ENCODE results near the gene ZBP1.

ZBP1 gene

DNA sequence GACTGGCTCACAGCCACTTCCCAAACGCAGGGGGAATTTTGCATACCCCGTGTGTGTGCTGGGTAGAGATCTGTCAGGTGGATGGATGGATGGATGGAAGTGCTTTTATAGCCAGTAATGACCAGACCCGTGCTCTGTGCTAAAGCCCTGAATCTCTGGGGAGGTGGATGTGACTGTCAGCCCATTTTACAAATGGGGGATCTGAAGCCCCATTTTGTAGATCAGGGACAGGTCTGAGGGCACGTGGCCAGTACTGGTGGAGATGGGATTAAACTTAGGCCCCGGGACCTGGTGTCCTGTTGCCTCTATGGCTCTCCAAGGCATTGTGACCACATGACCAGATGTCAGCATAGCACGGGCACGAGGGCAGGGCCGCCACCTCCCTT lies 38.2 kb upstream of the ZBP1 start:
- no peak for DNase-seq (ENCODE audit: low read depth)

DNA sequence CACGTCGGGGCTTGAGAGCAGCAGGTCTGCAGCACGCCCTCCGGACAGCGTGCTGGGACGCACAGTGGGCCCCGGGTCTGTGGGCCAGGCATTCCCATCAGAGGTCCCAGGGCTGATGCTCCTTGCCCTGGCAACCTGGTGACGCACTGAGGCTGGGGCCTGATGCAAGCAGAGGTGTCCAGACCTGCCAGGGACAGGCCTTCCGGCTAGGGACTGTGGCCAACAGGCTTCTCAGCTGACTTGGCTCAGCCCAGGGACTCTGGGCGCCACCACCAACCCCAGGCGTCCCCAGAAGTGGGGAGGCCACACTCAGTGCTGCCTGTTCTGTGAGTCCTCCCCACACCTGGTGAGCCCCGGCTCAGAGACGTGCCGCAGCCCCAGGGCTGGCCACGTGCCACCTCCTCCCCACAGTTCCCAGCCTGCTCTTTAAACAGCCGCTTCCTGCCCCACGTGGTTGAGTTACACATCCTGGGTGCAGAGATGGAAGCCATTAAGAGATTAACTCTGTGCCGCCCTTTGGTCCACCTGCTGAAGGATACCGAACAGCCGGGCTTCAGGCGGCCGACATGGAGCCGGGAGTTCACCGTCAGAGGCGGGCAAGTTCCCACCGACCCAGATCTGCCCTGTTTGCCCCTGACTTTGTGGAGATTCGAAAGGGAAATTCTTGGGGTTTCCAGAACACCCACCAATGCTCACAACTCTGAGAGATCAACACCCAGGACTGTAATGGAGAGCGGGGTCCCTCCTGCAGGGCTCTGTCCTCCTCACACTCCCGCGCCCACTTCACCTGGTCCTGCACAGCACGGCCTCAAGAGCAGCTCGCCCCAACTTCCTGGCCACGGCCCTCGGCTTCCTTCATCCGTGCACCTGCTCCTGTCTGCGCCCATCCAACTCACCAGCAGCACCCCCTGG lies 37.6 kb upstream of the ZBP1 start:
- peak; percentile 13 for DNase-seq (ENCODE audit: low read depth)

GRCh38 chr20:57656821-57657534 lies 36.8 kb upstream of the ZBP1 start:
- DNase-seq (ENCODE audit: low read depth) = no peak

GRCh38 chr20:57656252-57656820 lies 36.1 kb upstream of the ZBP1 start:
- no peak for DNase-seq (ENCODE audit: low read depth)

DNA sequence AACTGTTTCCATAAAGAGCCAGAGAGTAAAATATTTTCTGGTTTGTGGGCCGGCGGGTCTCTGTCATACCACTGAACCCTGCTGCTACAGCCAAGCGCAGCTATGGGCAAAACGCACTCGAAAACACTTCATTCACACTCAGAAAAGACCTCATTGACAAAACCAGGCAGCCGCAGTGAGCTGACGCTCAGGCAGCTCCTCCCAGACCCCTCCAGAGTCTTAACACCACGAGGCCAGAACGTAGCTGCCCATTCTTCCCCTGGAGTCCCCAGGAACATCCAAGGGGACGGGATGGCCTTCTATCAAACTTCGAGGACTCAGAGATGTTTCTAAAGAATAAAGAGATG lies 35.6 kb upstream of the ZBP1 start:
- DNase-seq (ENCODE audit: low read depth) = no peak

- no peak for DNase-seq (ENCODE audit: low read depth)
Measured at GRCh38 chr20:57654998-57655808, 35.0 kb upstream of the ZBP1 start.

- peak; percentile 40 for DNase-seq (ENCODE audit: low read depth)
Measured at GRCh38 chr20:57654363-57654997, 34.3 kb upstream of the ZBP1 start.

DNA sequence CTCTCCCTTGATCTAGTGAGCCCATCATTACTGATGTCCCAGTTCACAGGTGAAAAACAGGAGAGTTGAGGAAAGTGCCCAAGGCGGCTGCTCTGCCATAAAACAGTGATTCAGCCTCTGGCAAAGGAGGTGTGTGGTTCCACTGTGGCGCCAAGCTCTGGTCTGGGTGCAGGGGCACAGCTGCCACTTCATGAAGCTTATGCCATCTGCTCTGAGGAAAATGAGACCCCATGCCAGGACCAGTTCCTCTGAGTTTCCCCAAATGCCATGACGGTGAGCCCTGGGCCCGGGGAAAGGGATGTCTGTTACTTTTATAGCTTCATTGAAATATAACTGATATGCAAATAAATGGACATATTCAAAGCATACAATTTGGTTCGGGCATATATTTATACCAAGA lies 33.7 kb upstream of the ZBP1 start:
- no peak for DNase-seq (ENCODE audit: low read depth)

DNA sequence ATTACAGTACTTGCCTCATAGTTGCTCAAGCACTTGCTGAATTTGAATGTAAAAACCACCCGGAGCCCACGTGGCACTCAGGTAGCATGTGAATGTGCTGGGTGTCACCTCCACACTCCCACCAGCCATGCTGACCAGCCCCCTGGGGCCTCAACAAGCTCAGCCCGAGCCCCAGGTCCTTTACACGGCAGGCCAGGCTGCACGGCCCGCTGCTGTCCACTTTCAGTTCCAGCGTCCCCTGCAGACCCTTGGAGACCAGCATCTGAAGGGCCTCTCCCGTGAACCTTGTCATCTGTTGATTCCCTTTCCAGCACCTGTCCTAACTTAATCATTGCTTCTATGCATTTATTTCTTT lies 33.3 kb upstream of the ZBP1 start:
- no peak for DNase-seq (ENCODE audit: low read depth)

DNA sequence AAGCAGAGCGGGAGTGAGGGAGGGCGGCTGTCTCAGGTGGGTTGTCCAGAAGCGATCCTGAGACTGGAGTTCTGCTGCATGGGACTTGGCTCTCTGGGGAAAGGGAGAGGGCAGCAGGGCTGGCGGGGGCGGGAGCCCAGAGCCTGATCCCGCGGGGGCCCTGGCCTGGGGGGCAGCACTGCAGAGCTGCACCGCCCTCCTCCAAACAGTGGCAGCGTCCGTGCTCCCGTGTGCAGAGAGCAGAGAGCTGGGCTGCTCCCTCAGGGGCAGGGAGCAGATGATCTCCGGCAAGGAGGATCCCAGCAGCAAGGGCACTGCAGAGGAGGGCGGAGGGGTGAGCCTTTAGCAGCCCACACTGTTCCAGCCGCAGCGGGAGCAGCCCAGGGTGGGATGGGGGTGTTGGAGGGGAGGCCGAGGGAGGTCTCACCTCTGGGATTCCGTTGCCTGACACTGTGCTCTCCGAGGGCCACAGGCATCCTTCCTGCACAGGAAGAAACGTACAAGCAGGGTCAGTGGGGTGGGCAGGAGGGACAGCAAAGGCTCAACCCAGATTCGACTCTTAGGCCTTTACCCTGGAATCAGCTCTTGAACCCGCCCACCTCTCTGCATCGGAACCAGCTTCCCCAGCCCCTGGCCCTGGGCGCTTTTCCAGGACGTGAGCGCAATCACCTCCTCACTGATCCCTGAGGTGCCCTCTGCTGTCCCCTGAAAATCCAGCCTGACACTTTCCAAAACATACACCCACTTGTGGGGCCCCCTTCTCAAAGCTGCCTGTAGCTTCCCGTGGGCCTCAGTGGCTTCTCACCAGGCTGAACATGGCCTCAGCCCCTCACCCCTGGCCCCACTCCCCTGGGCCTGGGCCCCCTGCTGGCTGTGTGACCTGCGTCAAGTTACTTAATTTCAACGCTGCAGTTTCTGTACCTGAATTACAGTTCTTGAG lies 32.6 kb upstream of the ZBP1 start:
- DNase-seq (ENCODE audit: low read depth) = no peak

DNA sequence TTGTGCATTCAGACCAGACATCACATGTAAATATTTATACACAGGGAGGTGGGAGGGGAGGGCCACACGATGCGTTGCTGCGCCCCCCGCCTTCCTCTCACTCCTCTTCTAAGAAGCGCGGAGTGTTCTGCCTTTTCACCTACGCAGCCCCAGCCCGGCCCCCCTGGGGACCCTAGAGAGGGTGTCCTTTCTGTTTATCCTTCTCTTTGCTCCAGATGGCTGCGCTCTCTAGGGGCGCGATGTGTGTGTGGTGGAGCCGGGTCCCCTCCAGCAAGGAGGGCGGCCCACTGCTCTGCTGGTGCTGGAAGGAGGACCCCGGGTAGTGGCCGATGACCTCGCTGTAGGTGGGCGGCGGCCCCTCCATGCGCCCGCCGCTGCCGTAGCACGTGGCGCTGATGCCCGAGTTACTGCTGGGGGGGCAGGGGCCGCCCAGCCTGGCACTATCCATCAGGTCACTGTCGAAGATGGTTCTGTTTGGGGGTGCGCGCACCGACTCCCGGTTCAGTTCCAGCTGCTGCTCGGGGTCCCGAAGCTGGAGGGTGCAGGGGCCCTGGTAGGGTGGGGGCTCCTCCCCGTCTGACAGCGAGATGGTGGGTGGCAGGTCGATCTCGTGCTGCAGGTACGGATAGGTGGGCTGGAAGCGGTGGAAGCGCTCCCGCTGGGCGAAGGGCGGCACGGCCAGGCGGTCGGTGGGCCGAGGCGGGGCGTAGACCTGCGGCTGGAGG lies 31.8 kb upstream of the ZBP1 start:
- no peak for DNase-seq (ENCODE audit: low read depth)

- DNase-seq (ENCODE audit: low read depth) = no peak
Measured at GRCh38 chr20:57650756-57651483, 30.7 kb upstream of the ZBP1 start.

GRCh38 chr20:57650266-57650665 lies 30.0 kb upstream of the ZBP1 start:
- no peak for DNase-seq (ENCODE audit: low read depth)

GRCh38 chr20:57649617-57650015 lies 29.4 kb upstream of the ZBP1 start:
- DNase-seq (ENCODE audit: low read depth) = no peak

GRCh38 chr20:57648878-57649616 lies 28.8 kb upstream of the ZBP1 start:
- no peak for DNase-seq (ENCODE audit: low read depth)

DNA sequence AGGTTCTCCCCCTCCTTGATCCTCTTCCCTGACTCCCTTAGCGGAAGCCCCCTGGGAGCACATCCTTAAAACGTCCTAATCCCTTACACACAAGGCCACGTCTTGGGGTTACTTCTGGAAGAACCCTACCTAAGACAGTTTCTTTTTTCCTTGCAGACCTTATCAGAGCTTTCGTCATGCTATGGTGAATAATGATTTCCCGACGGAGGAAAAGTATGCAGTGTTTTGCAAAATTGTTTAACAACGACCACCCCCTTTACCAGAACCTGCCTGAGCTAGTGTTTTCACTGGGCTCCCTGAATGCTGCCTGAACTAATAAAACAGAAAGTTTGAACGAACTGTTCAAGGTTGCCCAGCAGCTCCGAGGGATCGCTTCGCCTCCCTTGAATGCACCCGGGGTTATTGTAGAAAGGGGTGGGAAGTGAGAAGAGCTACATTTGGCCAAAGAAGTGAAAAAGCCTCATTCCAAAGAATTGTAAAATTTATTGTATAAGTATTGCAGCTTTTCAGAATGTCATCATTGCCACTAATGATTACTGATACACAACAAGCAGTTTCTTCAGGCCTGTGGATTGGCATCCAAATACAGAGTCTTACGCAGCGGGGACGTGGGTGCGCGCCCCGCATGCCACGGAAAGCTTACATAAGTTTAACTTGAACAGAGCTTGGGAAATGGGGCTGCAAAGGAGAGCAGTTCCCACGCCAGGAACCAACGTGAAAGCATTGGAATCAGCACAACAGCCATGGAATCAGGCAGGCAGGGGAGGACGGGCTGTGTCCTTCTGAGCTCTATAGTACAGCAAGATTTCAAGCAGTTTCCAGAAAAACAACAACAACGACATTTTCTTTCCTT lies 27.9 kb upstream of the ZBP1 start:
- DNase-seq (ENCODE audit: low read depth) = no peak

DNA sequence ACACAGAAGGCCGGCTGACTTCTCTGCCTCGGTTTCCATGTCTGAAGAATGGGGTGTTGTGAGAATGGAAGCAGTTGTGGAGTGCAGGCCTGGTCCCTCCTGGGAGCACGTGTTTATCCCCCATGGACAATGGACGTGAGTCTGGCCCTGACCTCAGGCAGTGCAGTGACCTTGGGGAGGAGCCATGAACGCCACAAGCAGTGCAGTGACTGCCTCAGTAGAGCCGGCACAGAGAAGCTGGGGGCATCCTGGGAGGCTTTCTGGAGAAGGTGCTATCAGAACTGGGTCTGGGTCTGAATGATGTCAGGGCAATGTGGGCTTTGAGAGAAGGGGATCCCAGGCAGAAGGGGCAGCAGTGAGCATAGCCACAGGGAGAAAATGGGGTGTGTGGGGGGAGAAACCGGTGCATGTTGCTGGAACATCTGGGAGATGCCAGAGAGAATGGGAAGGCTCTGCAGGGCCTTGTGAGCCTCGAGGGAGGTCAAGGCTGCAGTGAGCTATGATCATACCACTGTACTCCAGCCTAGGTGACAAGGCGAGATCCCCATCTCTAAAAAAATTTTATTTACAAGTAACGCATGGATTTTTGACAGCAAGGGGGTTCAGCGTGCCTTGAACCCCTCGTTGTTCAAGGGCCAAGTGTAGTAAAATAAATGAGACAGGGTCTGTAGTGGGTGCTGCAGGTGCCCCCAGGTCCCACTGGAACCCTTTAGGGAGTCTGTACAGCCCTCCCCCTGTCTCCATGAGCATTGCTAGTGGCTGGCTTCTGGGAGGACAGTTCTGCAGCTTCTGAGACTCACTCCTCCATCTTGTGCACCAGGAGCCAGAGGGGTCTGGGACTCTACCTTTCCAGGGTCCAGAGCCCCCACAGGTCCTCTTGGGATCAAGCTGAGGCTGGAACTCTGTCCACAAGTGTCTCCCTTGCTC lies 27.0 kb upstream of the ZBP1 start:
- no peak for DNase-seq (ENCODE audit: low read depth)

Measured in stimulated activated CD8-positive, alpha-beta memory T cell treated with anti-CD3 and anti-CD28 coated beads, Interleukin-12 subunit alpha, Interleukin-12 subunit beta, amount 100 ng/mL, for 1 hour (primary cell).